GM19099 (cell line): Measurements from ENCODE around the gene SLC41A1.

Experiments used
- POLR2A ChIP-seq: IDR thresholded peaks from 3 replicates; pipeline ENCODE4 v1.6.1; 2011; ENCODE audit warnings: low read depth; ENCODE audit not compliant: insufficient read length; ENCODE audit errors: extremely low read depth

Gene SLC41A1

DNA sequence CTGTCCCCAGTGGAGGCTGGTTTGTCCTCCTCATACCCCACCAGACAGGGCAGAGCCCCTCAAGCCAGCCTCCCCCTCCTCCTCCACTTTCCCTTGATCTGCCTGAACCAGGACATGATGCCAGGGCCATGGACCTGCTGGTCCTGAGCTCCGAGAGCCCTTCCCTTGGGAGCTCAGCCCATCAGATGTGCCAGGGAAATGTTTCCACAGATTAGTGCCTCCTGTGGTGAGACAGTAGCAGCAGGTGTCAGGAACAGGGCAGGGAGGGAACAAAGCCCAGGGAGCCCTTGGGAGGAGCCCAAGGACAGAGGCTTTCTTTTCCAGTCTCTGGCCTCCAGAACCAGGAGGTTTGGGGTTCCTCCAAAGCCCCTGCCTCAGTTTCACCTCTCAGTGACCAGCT lies 14.6 kb upstream of the SLC41A1 start:
- no peak for TF ChIP-seq POLR2A

DNA sequence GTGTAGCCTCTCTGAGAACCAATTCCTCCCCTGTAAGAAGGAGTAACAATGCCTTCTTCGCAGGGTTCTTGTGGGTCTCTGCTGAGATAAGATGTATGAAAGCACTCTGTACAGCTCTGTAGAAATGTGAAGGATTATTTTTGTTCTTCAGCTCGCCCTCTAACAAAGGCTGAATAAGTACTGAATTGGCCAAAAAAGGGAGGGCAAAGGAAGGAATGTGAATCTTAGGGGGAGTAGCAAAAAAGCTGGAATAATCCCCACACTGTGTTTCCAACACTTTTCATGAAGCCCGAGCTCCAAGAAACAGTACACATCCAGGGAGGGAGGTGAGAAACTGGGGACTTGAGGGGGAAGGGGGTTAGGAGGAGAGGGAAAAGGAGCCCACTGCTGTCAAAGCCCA lies 14.0 kb upstream of the SLC41A1 start:
- TF ChIP-seq POLR2A = no peak

GRCh38 chr1:205826016-205826806 lies 13.2 kb upstream of the SLC41A1 start:
- no peak for TF ChIP-seq POLR2A

- TF ChIP-seq POLR2A = no peak
Measured at GRCh38 chr1:205824180-205824579, 11.2 kb upstream of the SLC41A1 start.

- TF ChIP-seq POLR2A = no peak
Measured at GRCh38 chr1:205822397-205822796, 9.4 kb upstream of the SLC41A1 start.

- no peak for TF ChIP-seq POLR2A
Measured at GRCh38 chr1:205817988-205818387, 5.0 kb upstream of the SLC41A1 start.

DNA sequence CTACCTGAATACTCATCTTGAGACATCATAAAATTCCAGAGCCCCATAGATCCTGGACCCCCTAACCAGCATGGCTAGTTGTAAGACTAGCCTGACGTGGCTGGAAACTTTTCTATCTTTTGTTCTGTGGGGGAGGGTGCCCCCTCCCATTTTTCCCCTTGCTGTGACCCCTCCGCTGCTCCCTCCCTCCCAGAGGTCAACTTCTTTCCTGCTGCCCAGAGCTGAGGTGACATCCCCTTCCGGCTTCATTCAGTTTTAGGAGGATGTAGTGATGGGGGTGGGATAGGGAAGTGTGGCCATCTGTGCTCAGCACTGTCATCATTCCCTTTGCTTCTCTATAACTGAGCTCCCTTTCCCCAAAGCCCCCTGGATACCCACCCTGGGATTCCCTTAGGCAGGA lies 4.4 kb upstream of the SLC41A1 start:
- TF ChIP-seq POLR2A = no peak

DNA sequence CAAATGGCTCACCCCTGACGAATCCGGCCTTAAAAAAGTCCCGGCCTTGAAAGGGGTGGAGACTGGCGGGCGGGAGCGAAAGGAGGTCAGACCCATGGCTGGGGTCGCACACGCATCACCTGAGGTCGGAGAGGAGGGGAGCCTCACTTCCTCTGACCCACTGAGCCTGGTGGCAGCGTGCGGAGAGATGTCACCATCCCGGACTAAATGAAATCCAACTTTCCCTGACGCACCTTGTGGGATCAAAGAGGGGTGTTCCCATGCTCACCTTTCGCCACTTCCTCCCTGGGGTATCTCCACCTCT lies 709 bp upstream of the SLC41A1 start:
- no peak for TF ChIP-seq POLR2A

DNA sequence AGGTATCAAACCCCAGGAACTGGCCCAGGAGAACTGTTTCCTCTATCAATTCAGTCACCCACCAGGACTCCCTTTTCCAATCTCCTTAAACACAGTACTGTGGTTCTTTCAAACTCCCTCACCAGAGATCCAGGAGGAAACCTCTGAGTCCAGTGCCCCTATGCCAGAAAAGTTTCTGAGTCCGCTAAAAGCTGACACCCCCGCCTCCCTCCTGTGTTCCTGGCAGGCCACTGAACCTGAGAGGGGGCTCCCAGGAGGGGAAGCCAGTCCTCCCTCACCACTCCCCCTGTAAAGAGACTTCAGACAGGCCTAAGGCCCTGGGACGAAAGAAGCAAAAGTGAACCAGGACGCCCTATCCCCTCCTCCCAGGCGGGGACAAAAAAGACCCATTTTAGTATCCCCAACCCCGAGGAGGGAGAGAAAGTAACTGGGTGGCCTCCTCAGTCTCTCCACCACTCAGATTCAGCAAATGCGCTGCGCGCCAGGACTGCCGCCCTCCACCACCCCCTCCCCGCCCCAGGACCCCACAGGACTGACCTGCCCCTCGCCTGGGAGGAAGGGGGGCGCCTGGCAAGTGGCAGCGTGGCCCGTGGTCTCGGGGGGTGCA lies 624 bp downstream of the SLC41A1 start:
- TF ChIP-seq POLR2A = no peak

DNA sequence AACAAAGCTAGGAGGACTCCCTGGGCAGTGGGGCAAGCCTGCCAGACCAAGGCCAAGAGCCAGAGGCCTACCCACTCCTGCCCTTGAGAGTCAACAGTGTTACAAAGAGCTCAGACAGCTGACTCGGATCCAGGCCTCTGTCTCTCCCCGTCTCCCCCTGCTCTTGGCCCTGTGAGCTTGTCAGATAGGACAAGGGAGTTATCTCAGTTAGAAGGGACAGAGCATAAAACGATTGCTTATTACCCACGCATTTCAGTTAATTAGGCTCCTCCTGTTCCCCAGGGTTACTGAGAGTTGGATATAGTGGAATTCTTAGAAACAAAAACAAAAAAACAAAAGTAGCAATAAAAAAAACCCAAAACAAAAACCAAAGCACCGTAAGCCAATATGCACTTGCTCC lies 1.3 kb downstream of the SLC41A1 start:
- TF ChIP-seq POLR2A = no peak

- no peak for TF ChIP-seq POLR2A
Measured at GRCh38 chr1:205810448-205811157, 2.4 kb downstream of the SLC41A1 start.

DNA sequence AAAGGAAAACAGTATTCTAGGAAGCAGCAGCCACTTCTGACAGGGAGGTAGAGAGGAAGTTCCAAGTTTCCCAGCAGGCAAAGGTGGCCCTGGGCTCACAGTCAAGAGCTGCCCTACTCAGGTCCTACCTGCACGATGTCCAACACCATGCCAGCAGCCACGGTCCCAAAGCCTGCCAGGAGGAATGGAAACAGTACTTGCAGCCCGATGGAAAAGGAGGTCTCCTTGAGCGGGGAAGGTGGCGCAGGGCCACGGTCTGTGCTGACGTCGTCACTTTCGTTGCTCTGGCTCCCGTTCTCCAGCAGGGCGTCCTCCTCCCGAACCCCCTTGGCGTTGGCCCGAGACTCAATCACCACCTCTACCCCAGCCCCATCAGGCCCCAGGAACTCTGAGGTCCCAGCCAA lies 3.1 kb downstream of the SLC41A1 start:
- TF ChIP-seq POLR2A = no peak

- TF ChIP-seq POLR2A = no peak
Measured at GRCh38 chr1:205809469-205809868, 3.5 kb downstream of the SLC41A1 start.

DNA sequence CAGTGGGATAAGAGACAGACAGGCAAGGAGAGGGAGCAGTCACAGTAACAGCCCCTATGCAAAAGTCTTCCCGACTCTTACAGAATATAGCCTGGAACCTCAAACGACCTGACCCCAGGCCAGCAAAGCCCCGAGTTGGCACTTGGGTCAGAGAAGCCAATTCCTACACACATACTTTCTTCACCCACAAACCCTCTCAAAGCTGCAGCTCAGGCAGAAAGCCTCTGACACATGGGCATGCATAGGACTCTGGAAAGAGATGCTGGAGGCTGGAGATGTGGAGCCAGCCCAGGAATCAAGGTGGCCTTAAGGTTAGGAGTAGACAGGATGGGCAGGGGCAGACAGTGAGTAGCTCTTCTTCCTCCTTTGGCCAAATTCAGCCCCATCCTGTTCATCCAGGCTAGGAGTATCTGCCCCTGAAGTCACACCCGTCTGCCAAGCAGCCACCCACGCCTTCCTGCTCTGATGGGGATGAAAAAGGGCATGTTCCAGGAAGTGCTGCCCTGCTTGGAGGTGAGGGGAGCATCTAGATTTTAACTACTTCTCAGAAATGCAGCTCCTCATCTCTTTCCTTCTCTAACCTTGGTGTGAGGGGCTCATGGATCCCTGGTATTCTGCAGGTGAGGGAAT lies 7.8 kb downstream of the SLC41A1 start:
- no peak for TF ChIP-seq POLR2A

DNA sequence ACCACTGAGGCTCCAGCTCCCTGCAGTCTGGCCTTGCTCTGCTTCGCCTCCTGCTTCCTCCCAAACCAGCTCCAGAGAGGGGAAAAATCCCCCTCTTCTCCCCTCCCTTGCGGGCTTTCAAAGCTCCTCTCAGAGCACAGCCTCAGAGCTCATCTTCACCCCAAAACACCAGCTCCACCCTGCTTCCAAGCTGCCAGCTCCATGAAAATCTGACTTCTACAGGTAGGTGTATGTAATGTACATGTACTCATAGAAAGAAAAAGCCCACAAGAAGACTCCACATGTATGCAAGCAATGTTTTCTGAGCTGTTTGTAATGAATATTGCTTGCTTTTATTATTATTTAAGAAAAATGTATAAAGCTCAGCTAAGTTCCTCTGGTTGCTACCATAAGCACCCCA lies 8.4 kb downstream of the SLC41A1 start:
- TF ChIP-seq POLR2A = no peak

DNA sequence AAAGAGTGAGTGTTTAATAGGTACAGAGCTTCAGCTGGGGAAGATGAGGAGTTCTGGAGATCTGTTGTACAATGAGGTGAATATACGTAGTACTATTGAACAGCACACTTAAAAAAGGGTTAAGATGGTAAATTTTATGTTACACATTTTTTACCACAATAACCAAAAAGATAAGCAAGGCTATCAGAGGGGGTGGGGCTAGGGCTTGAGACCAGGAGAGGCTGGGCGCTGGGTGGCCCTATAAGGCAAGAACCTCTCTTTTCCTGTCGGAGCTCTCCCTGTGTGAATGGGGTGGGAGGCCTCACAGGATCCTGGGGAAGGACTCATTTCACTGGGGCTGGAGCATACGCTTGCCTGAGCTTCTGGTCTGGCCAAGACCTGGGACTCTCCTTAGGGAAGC lies 9.0 kb downstream of the SLC41A1 start:
- TF ChIP-seq POLR2A = no peak
